HG03432 (cell line): ENCODE results near the gene EDEM1.

Experiments
- ATAC-seq: cut with Tn5 transposase; IDR thresholded peaks from one replicate; pipeline ENCODE4 v1.9.1; 2021; ENCODE audit warnings: mild to moderate bottlenecking, moderate library complexity; ENCODE audit not compliant: unreplicated experiment

Gene EDEM1

DNA sequence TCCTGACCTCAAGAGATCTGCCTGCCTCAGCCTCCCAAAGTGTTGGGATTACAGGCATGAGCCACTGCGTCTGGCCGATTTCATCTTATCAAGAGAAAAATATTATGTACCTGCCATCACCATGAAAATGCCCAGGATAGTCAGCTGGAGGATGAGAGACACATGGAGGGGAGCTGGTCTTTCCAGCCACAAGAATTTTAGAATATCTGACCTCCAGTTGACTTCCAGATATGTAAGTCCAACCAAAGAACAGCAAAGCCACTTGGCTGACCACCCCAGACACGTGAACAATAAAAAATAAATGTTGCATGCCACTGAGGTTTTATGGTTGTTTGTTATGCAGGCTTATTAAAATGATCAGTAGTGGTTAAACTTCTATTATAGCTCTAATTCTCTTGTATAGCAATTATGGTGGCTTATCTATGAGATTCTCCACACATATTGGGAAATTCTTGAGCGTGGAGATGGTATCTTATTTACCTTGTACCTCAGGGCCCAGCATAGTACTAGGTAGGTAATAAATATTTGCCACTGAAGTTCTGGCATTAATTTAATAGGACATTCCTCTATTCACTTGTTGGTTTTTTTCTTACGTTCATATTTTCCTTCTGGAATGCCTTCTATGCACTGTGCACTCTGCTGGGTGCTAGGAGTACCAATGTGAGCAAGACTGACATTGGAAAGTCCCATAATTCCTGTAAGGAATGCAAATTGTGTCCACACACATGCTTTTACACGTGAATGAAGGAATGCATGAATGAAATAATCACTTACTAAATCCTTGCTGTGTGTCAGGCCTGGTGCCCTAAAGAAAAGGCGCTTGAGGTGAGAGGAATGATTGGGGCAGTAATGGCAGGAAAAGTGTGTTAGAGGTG lies 77.6 kb downstream of the EDEM1 start:
- no peak for ATAC-seq

DNA sequence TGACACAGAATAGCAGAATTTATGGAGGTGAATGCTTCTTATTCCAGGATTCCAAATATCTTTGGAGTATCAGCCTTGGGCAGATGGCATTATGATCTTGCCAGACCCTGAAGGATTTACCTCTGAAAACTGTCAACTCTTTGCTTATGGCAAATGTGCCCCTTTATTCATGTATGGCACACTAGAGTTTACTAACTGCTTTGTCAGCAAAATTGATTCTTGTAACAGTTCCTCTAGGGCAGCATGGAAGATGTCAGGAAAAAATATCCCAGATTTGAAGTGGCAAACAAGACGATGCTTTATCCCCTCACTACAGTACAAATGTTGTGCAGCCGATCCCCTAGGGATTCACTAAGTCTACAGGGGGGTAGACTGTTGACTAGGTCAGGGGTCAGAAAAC lies 79.7 kb downstream of the EDEM1 start:
- no peak for ATAC-seq

DNA sequence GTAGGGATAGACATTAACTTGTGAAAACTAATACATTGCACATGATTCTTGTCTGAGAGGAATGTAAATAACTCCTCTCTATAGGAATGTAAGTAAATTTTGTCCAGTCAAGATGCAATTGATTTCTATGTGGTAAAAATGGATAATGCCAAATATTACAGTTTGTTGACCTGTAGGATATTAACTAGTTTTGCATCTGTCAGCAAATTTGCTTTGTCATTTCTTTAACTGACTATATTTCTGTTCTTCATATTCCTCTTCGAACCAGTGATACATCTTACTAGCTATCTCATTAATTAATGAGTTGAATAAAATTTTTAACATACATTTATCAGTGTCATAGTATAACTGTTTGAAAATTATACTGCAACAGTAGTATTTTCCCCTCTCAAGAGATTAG lies 80.4 kb downstream of the EDEM1 start:
- ATAC-seq: no peak
